ENCODE data around the gene SMIM20. TPM values are rescaled to one million over a fixed set of nuclear protein-coding genes. Genes with fewer than 3 reads are reported as not detected.

Gene SMIM20
- total and polyA plus RNA-seq, 9 of the 15 experiments (the other 6 are each of a cell fraction or from before 2014, with no cell fraction given), result 25.1 to 51.0 (median 38.9) TPM

GRCh38 chr4:25915353-25915705 is 1.3 kb downstream of the SMIM20 start (continued):
- TF ChIP-seq ZNF12 (CRISPR knock-in tag; IDR thresholded peaks at IDR 0.05) (no peak), SMAD1 (IDR thresholded peaks at IDR 0.05; ENCODE audit: low read depth, low read length, partially characterized antibody) (no peak), CTBP1 (IDR thresholded peaks at IDR 0.05; ENCODE audit: borderline replicate concordance) (no peak), ZNF592 (IDR thresholded peaks at IDR 0.05) (peak; percentile 42; the same call in 1 of the 2 replicates), SMAD3 (CRISPR knock-in tag; conservative IDR thresholded peaks at IDR 0.05) (no peak), ZNF277 (CRISPR knock-in tag; IDR thresholded peaks at IDR 0.05; ENCODE audit: borderline replicate concordance) (no peak), DIDO1 (tag; IDR thresholded peaks at IDR 0.05; ENCODE audit: low read depth) (no peak), SRF (CRISPR knock-in tag; IDR thresholded peaks at IDR 0.05) (no peak), SUPT5H (IDR thresholded peaks at IDR 0.05) (no peak), WHSC1 (IDR thresholded peaks at IDR 0.05; ENCODE audit: low read length) (no peak), KLF16 (IDR thresholded peaks at IDR 0.05) (peak; percentile 83), ARID1B (IDR thresholded peaks at IDR 0.05) (peak; percentile 88), U2AF1 (optimal IDR thresholded peaks at IDR 0.05; ENCODE audit: low read depth, low read length) (no peak), YY1 (IDR thresholded peaks at IDR 0.05; ENCODE audit: borderline replicate concordance in 1 of 3, control insufficient read depth in 1 of 3, extremely low read depth in 1 of 3, insufficient read depth in 3 of 3, insufficient read length in 1 of 3, insufficient replicate concordance in 2 of 3, low read depth in 1 of 3, low read length in 2 of 3) (peak in 1 of 3 experiments; percentile 71), TRIM24 (IDR thresholded peaks at IDR 0.05) (peak; percentile 26 to 45; a peak in 2 of 4 replicates)
